Measurements from ENCODE around the gene TRIM24.

DNA sequence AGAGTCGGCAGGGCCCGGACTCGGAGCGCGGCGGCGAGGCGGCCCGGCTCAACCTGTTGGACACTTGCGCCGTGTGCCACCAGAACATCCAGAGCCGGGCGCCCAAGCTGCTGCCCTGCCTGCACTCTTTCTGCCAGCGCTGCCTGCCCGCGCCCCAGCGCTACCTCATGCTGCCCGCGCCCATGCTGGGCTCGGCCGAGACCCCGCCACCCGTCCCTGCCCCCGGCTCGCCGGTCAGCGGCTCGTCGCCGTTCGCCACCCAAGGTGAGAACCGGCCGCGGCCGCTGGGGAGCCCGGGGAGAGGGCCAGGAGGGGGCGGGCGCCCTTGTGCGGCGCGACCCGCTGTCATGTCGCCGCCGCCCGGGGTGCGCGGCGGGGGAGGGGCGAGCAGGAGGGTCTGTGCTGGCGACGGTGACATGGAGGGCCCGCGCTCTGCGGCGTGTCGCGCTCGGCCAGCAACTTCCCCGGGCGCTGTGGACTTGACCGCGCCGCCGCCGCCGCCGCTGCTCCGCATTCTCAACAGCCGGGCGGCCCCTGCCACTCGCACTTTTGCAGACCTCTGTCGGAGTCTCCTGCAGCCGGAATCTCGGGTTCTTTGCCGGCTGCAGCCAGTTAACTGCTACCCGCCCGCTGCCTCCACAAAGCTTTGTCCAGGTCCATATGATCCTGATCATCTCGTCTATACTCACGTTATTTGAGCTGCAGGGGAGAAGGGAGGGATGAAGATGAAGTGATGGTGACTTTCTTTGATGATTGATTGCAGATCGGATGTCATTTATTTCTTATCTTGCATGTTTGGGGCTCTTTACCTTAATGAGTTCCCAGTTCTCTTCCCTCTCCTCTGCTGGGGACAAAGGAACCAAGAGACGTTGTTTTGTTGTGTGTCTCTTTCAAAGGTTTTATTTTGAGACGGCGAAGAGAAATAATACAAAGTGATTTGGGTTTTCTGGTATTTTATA lies 869 bp downstream of the TRIM24 start:
- TF ChIP-seq, protein P1, sequence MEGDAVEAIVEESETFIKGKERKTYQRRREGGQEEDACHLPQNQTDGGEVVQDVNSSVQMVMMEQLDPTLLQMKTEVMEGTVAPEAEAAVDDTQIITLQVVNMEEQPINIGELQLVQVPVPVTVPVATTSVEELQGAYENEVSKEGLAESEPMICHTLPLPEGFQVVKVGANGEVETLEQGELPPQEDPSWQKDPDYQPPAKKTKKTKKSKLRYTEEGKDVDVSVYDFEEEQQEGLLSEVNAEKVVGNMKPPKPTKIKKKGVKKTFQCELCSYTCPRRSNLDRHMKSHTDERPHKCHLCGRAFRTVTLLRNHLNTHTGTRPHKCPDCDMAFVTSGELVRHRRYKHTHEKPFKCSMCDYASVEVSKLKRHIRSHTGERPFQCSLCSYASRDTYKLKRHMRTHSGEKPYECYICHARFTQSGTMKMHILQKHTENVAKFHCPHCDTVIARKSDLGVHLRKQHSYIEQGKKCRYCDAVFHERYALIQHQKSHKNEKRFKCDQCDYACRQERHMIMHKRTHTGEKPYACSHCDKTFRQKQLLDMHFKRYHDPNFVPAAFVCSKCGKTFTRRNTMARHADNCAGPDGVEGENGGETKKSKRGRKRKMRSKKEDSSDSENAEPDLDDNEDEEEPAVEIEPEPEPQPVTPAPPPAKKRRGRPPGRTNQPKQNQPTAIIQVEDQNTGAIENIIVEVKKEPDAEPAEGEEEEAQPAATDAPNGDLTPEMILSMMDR (IDR thresholded peaks at IDR 0.05; ENCODE audit: low read length), result no peak
- no peak for TF ChIP-seq EZH2 (optimal IDR thresholded peaks at IDR 0.05; ENCODE audit: low read depth, low read length)
- TF ChIP-seq EZH2phosphoT487 (IDR thresholded peaks at IDR 0.05; ENCODE audit: low read length), result no peak

Measured in MM.1S (cell line).